CD4-positive, alpha-beta T cell treated with Interleukin-4 for 1 hour (primary cell): Measurements from ENCODE around the gene FH.

ENCODE experiments used
- DNase-seq, 2 donors: peaks; one replicate each; pipeline ENCODE4 v3.0.0-alpha.2; 2020 to 2022

Gene FH

GRCh38 chr1:241521718-241522117 is 2.2 kb upstream of the FH start:
- no peak for DNase-seq

DNA sequence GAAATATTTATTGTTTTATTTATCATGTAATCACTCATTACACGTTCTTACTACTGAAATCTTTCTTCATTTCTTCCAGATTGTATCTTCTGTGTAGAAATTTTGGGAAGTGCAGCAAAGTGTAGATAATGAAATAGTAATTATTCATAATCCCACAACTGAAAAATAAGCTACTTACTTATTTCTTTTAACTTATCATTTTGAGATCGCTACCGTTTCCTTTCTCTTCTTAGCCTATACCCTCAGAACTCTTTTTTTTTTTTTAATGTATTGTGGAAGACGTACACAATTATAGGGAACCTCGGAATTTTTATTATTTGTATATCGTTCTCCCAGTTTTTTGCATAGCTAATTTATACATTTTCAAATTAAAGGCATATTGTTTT is 518 bp upstream of the FH start:
- no peak for DNase-seq

GRCh38 chr1:241518476-241519307 is 863 bp downstream of the FH start:
- peak in 1 of 2 donors; percentile 14 for DNase-seq

DNA sequence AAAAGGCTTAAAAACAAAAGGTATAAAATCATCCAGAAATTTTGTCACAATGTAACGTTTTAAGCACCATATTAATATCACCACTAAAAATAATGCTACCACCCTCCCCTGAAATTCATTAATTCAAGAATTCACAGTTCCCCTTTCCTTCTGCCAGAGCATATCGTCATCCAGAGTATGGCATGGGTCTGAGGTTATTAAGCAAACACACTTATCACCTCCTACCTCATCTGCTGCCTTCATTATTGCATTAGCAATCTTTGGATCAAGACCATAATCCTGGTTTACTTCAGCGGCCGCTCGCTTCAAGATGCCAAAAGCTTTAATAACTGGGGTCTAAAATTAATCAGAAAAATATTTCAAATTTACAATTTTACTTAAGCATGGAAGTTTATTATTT is 6.2 kb downstream of the FH start:
- DNase-seq: no peak

DNA sequence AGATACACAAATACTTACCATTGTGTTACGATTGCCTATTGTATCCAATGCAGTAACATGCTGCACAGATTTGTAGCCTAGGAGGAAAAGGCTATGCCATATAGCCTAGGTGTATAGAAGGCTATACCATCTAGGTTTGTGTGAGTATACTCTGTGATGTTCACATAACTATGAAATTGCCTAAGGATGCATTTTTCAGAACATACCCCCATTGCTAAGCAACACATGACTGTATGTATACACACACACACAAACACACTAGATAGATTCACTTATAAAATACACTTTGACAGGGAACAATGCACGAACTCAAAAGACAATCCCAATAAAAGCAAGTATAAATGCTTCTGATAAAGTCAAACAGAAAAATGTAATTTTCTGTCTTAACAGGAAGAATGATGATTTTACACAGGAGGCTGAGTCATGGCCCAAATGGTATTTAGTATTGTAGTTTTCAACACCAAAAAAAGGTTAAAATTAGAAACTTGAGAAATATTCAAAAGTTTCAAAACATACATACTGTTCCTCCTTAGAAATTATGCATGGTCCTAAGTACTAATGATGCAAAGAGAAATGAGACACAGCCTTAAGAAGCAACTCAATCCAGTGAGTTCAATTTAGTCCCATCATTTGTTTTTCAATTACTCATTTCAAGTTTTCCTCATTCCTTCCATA is 12.2 kb downstream of the FH start:
- DNase-seq: no peak

DNA sequence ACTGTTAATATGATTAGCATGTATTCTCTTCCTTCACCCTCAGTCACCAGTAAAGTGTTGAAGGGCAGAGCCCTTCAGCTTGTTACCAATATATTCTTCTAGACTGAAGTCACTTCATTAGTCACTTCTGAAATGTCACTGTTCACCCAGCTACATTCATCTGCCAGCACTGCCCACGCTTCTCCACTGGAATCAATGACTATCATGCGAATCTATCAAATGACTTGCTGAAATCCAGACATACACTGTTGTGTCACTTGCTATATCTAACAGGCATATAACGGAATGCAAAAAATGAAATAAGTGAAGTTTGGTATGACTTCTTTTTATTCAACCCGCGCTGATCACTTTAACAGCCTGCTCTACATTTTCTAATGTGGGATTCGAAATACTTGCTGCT is 16.1 kb downstream of the FH start:
- no peak for DNase-seq

DNA sequence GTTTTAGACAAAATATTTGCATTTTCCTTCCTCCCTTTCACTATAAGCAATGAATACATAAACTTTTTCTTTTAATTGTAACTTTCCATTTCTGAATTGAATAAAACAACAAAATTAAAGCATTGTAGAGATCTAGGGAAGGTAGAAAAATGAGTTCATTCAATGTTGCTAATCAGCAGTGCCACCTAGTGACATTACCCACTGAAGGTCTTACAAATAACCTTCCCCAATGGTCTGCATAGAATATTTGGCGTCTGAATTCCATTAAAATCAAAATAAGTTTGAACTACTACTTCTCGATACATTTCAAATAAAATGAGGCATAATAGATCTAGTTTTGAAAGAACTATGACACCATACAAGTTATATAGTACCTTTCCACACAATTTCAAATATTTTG is 19.6 kb downstream of the FH start:
- no peak for DNase-seq

GRCh38 chr1:241495741-241496140 is 23.8 kb downstream of the FH start:
- DNase-seq: no peak

DNA sequence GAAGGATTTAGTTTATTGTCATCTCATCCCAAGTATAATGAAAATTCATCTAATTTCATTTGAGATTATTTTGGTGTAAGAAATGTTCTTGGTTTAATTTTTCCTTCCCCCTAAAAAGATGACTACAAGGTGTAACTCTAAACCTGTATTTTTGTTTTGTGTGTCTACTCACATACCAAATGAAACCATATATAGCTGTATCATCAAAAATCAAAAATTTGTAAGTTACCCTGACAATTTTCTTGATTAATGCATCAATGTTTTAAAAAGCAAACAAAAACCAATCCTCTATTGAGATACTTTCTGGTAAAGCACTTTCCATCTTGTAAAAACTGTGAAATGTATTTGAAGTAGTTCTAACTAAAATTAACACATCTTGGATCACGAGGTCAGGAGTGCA is 30.8 kb downstream of the FH start:
- no peak for DNase-seq

DNA sequence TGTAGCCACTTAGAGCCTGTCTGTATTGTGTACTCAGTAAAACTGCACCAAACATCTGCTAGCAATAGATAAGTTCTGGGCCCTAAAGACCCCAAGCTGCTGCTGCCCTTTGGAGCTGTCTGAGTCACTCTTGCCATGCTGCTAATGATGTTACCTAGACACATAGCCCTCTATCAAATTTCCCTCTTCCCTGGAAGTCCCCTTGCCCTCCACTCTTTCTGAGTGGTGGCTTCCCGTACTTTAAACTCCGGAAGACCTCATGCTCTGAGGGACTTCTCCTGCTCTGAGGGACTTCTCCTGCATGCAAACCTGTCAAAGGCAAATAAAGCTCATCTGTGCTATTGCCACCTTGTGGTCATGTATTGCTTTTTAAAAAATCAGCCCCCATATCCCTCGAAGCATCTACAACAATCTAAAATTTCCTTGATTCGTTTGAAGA is 34.0 kb downstream of the FH start:
- no peak for DNase-seq

- no peak for DNase-seq
Observed at GRCh38 chr1:241485145-241485544, 34.4 kb downstream of the FH start.

DNA sequence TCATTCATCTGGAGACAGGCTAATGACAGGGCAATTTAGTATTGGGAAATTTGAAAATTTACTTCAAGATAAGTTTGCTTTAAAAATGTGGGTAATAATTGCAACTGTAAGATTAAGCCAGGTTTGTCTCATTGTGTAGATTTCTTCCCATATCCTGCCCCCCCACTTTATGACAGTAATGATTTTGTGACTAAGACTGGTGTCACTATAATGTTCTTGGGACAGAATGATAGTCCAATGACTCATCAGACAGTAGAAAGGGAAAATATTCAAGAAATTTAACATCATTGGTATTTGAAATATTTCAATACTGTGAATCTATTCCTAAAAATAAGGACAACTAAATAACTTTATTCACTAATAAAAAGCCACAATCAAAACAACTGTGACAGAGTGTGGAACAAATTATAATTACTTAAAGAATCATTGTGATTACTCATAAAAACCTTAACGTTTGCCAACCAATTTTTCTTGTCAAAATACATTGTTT is 36.7 kb downstream of the FH start:
- DNase-seq: no peak

GRCh38 chr1:241479294-241479693 is 40.3 kb downstream of the FH start:
- no peak for DNase-seq

DNA sequence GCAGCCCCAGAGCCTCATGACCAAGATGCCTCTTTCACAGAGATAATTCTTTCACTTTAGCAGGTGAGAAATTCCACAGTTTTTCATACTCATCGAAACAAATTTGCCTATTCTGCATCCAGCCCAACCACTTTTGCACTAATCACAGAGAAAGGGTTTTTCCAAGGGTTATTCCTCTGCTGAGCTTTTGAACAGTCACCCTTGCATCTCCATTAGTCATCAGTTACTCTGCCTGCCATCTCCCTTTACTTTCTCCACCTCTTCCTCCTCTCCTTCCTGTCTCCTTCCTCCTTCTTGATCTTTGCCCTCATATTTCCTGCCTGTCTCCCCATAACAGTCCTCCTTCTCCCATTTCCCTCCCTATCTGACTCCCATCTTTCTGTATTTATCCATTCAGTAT is 43.9 kb downstream of the FH start:
- DNase-seq: no peak

DNA sequence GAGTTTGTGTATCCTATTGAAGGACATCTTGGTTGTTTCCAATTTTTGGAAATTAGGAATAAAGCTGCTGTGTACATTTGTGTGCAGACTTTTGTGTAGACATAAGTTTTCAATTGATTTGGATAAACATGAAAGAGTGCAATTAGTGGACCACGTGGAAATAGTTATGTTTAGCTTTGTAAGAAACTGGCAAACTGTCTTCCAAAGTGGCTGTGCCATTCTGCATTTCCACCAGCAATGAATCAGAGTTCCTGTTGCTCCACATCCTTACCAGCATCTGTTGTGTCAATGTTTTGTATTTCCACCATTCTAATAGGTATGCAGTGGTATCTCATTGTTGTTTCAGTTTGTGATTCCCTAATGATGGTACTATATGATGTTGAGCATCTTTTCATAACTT is 46.5 kb downstream of the FH start:
- DNase-seq: no peak

- no peak for DNase-seq
Observed at GRCh38 chr1:241470908-241471590, 48.5 kb downstream of the FH start.

DNA sequence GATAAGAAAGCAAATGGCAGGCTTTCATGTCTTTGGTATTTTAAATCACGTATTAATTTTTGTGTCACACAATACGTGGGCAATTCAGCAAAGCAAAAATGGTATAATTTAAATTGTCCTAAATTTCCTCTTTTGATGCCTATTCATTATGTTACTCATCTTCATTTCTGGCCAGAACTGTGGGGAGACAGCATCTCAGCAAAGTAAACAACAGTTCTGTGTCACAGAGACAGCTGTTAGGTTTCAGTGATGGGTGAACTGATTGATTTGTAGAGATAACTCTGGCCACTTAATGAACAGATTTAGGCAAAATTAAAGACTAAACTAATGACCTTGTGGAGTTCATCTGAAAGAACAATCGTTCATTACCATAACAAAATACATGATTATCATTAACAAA is 49.2 kb downstream of the FH start:
- DNase-seq: no peak

- DNase-seq: no peak
Observed at GRCh38 chr1:241465673-241466072, 53.9 kb downstream of the FH start.

DNA sequence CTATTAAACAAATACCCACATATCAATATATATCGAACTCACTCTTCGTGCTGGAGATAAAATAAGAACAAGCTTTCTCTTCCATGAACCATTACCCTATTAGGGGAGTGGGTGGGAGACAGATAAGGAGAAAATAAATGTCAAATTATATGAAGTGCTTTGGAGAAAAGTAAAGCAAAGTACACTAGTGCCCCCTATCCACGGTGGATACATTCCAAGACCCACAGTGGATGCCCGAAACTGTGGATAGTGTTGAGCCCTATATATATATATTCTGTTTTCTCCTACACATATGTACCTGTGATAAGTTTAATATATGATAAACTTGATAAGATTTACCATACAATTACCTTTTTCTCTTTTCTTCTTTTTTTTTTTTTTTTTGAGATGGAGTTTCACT is 54.6 kb downstream of the FH start:
- DNase-seq: no peak

DNA sequence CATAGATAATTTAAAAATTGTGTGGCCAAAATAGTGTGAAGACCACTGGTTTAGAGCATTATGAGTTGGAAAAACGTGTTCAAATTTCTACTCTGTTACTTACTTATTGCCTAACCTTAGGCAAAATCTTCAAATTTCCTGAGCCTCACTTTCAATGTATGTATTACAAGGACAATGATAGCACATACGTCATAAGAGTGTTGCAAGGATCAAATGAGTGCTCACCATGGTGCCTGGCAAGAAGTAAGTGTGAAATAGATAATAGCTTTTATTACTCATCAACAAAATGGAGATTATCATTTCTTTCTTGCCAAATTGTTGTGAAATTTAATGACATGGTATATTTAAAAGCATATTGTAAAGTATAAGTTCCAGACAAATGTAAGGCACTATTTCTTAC is 57.2 kb downstream of the FH start:
- DNase-seq: no peak

GRCh38 chr1:241460098-241460873 is 59.3 kb downstream of the FH start:
- no peak for DNase-seq

GRCh38 chr1:241459186-241459802 is 60.3 kb downstream of the FH start:
- DNase-seq: no peak

DNA sequence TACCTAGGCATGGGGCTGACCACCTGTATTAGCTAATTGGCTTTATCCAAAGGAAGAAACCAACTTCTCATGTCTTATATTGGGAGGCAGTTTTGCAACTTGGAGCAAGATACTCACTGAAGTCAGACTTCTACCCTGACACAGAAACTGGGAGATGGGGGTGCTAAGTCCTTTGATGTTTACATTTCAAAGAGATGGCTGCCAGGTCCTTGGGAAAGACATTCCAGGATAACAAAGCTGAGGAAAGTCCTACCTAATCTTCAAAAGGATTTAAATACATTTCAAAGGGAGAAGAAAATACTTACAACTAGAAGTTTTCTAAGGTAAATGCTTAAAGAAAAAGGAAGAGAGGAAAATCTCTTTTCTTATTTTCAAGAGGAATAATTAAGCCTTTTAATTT is 62.1 kb downstream of the FH start:
- no peak for DNase-seq
